ENCODE measurements around the gene CHCHD3. TPM values are rescaled to one million over a fixed set of nuclear protein-coding genes. Genes with fewer than 3 reads are reported as not detected.
"Not testable (repeated sequence)": the region's sequence is repeated elsewhere in the genome, so short reads cannot be mapped to it uniquely, and the experiment has no call there.

CHCHD3 gene
- total RNA-seq, 1 donor from 2014 or later = 75.5 TPM

DNA sequence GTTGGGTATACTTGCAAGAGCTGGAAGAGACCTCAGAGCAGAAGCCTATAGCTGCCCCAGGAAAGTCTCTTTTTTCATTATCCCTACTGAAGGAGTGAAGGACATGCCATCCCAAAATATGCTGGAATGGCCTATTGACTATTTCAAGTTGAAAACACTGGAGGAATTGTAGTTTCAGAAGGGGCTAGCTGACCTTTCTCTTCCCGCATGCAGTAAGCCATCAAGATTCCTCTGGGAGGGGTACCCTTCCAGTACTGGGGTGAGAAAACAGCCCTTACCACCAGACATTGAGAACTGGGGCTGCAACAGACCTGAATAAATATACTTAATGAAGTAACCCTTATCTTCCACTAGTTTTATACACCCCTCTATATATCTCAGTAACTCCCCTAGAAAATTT, 41.7 kb downstream of the CHCHD3 start:
- DNase-seq (ENCODE audit: low read depth) = no peak
- TF ChIP-seq, protein P1, sequence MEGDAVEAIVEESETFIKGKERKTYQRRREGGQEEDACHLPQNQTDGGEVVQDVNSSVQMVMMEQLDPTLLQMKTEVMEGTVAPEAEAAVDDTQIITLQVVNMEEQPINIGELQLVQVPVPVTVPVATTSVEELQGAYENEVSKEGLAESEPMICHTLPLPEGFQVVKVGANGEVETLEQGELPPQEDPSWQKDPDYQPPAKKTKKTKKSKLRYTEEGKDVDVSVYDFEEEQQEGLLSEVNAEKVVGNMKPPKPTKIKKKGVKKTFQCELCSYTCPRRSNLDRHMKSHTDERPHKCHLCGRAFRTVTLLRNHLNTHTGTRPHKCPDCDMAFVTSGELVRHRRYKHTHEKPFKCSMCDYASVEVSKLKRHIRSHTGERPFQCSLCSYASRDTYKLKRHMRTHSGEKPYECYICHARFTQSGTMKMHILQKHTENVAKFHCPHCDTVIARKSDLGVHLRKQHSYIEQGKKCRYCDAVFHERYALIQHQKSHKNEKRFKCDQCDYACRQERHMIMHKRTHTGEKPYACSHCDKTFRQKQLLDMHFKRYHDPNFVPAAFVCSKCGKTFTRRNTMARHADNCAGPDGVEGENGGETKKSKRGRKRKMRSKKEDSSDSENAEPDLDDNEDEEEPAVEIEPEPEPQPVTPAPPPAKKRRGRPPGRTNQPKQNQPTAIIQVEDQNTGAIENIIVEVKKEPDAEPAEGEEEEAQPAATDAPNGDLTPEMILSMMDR (conservative IDR thresholded peaks at IDR 0.05; ENCODE audit: low read depth, low read length) = no peak
- H3K4me3 ChIP-seq (ENCODE audit: low read depth, low read length) = no peak overlapping the region

DNA sequence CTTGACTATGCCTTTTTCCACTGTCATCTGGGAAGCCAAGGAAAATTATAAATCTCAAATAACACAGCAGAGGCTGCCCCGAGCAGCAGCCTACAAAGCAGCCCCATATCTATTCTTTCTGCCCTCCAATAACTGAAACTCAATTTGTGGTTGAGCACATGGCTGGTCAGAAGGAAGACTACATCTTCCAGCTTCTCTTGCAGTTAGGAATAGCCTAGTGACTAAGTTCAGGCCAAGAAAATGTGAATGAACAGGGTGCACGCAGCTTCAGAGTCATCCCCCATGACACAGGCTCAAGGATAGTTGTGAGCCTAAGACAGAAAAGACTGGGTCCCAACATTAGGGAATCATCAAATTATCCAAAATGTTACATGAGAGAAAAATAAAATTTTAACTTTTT, 42.3 kb downstream of the CHCHD3 start:
- H3K4me3 ChIP-seq (ENCODE audit: low read depth, low read length) = no peak overlapping the region
- TF ChIP-seq, protein P1 (conservative IDR thresholded peaks at IDR 0.05; ENCODE audit: low read depth, low read length) = no peak
- DNase-seq (ENCODE audit: low read depth) = no peak

DNA sequence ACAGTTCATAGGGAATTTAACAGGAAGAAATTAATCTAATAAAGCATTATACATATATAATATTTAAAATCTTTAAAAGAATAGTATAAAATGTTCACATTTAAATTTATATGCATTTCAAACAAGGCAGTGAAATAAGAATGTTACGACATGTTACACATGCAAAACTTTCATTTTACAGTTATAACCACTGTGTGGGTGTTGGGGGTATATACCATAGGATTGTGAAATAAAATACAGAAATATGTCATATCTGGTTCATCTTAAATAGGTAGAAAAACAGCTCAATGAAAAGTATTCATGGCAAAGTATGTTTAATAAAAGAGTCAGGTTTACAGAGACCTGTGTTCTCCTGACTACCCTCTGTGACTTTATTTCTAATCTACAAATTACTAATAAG, 45.6 kb downstream of the CHCHD3 start:
- TF ChIP-seq, protein P1 (conservative IDR thresholded peaks at IDR 0.05; ENCODE audit: low read depth, low read length) = no peak
- no peak for DNase-seq (ENCODE audit: low read depth)
- no peak overlapping the region for H3K4me3 ChIP-seq (ENCODE audit: low read depth, low read length)

DNA sequence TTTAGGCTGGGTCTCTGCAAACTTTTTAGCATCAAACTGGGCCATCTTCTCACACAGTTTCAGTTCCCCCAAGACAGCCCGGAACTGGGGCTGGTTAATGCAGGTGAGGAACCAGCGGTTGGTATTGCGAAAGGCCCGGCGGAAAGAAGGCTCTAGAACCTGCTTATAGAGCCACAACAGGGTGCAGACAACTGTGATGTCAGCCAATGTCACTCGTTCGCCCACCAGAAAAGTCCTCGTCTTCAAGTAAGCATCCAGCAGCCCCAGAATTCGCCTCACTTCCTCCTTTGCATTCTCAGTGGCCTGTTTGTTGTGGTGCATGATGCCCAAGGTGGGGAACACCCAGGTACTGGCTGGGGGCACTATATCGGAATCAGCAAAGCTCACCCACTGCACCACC, 46.6 kb downstream of the CHCHD3 start:
- DNase-seq (ENCODE audit: low read depth); H3K4me3 ChIP-seq (ENCODE audit: low read depth, low read length): not testable (repeated sequence)

DNA sequence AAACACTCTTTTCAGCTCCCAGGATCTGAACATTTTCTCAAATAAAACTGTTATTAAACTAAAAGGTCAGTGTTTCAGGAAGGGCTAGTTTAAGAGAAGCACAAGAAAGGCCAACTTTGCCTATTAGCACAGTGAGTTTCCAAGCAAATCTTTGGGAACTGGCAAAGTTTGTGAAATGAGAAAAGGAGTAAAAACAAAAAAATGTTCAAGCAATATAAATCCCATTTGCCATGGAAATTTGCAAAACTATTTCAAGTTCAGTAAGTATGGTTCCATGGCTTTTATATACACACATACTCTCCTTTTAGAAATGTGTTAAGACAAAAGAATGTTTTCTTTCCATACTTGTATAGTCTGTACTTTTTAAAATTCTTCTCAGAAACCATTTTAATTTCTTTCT, 51.5 kb downstream of the CHCHD3 start:
- TF ChIP-seq, protein P1 (conservative IDR thresholded peaks at IDR 0.05; ENCODE audit: low read depth, low read length) = no peak
- no peak for DNase-seq (ENCODE audit: low read depth)
- no peak overlapping the region for H3K4me3 ChIP-seq (ENCODE audit: low read depth, low read length)

DNA sequence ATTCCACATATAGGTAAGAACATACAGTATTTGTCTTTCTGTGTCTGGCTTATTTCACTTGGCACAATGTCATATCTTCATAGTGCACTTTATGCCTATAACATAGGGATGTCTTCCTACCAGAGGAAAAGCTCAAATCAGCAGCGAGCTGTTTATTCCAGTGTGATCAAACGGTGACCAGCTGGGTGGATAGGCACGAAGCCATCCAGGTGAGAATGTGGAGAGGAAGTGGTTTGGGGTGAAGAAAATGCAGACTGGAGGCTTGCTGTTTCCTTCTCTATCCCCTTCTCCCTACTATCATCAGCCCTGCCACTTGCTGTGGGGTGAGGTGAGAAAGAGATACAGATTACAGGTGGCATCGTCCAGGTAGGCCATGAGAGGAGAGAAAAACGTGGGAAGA, 52.4 kb downstream of the CHCHD3 start:
- H3K4me3 ChIP-seq (ENCODE audit: low read depth, low read length) = no peak overlapping the region
- no peak for DNase-seq (ENCODE audit: low read depth)
- TF ChIP-seq, protein P1 (conservative IDR thresholded peaks at IDR 0.05; ENCODE audit: low read depth, low read length) = no peak

DNA sequence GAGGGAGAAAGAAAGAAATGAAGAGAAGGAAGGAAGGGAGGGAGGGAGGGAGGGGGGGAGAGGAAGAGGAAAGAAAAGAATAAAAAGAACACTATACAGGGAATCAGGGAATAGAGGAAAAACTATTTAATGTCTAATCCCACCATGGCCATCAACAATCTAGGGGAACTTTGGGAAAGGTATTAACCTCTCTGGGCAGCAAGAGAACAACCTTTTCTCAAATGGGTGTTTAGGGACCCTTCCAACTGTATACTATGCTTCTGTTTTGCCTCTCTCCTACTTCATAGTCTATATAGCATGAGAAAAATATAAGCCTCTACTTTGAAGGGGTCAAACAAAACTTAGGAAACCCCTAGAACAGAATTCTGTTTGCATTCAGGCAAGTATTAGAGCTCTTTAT, 54.5 kb downstream of the CHCHD3 start:
- TF ChIP-seq, protein P1 (conservative IDR thresholded peaks at IDR 0.05; ENCODE audit: low read depth, low read length) = no peak
- DNase-seq (ENCODE audit: low read depth) = no peak
- no peak overlapping the region for H3K4me3 ChIP-seq (ENCODE audit: low read depth, low read length)
